ENCODE measurements around the gene AIG1.
"Not testable (repeated sequence)": the region's sequence is repeated elsewhere in the genome, so short reads cannot be mapped to it uniquely, and the experiment has no call there.

Gene AIG1

GRCh38 chr6:143068001-143068400 lies 7.3 kb downstream of the AIG1 start:
- no peak overlapping the region for H3K27ac ChIP-seq (ENCODE audit: low read length)

GRCh38 chr6:143074101-143074500 lies 13.4 kb downstream of the AIG1 start:
- Histone ChIP-seq H3K9me3 (ENCODE audit: control insufficient read depth in 2 of 2, low read length in 2 of 2) (peaks cover 0 to 4% of the 10 kb centered on the region in 2 donors), H3K4me3 (ENCODE audit: low read length in 2 of 2) (no peak overlapping the region), H3K27ac (ENCODE audit: low read length) (no peak overlapping the region), H3K27me3 (ENCODE audit: control insufficient read depth in 1 of 2, insufficient read depth in 2 of 2, low read length in 2 of 2) (no peaks in the 10 kb centered on the region), H3K4me1 (ENCODE audit: control insufficient read depth, insufficient read depth, low read length) (no peaks in the 10 kb centered on the region), H3K36me3 (ENCODE audit: control insufficient read depth in 2 of 2, insufficient read depth in 2 of 2, low read length in 2 of 2) (no peaks in the 10 kb centered on the region), H3K9ac (ENCODE audit: low read length in 2 of 2) (no peak overlapping the region)

More at GRCh38 chr6:143068001-143068400, 7.3 kb downstream of the AIG1 start:
- Histone ChIP-seq H3K9ac (ENCODE audit: low read length in 2 of 2) (no peak overlapping the region), H3K4me1 (ENCODE audit: control insufficient read depth, insufficient read depth, low read length) (no peaks in the 10 kb centered on the region), H3K4me3 (ENCODE audit: low read length in 2 of 2) (no peak overlapping the region), H3K27me3 (ENCODE audit: control insufficient read depth in 1 of 2, insufficient read depth in 2 of 2, low read length in 2 of 2) (no peaks in the 10 kb centered on the region), H3K36me3 (ENCODE audit: control insufficient read depth in 2 of 2, insufficient read depth in 2 of 2, low read length in 2 of 2) (no peaks in the 10 kb centered on the region), H3K9me3 (ENCODE audit: control insufficient read depth in 2 of 2, low read length in 2 of 2) (no peaks in the 10 kb centered on the region)

- Histone ChIP-seq H3K4me3 (ENCODE audit: low read length in 2 of 2) (no peak overlapping the region), H3K9ac (ENCODE audit: low read length in 2 of 2) (no peak overlapping the region), H3K9me3 (ENCODE audit: control insufficient read depth in 2 of 2, low read length in 2 of 2) (peaks cover 0 to 4% of the 10 kb centered on the region in 2 donors), H3K27ac (ENCODE audit: low read length) (no peak overlapping the region), H3K27me3 (ENCODE audit: control insufficient read depth in 1 of 2, insufficient read depth in 2 of 2, low read length in 2 of 2) (no peaks in the 10 kb centered on the region), H3K4me1 (ENCODE audit: control insufficient read depth, insufficient read depth, low read length) (no peaks in the 10 kb centered on the region), H3K36me3 (ENCODE audit: control insufficient read depth in 2 of 2, insufficient read depth in 2 of 2, low read length in 2 of 2) (no peaks in the 10 kb centered on the region)
These were observed 14.1 kb downstream of the AIG1 start for GRCh38 chr6:143074670-143075318.

- H3K4me1 ChIP-seq (ENCODE audit: control insufficient read depth, insufficient read depth, low read length), result no peaks in the 10 kb centered on the region
- no peaks in the 10 kb centered on the region for H3K27me3 ChIP-seq (ENCODE audit: control insufficient read depth in 1 of 2, insufficient read depth in 2 of 2, low read length in 2 of 2)
- no peak overlapping the region for H3K27ac ChIP-seq (ENCODE audit: low read length)
- no peak overlapping the region for H3K9ac ChIP-seq (ENCODE audit: low read length in 2 of 2)
- H3K4me3 ChIP-seq (ENCODE audit: low read length in 2 of 2), result no peak overlapping the region
- H3K36me3 ChIP-seq (ENCODE audit: control insufficient read depth in 2 of 2, insufficient read depth in 2 of 2, low read length in 2 of 2), result no peaks in the 10 kb centered on the region
- peaks cover 0 to 4% of the 10 kb centered on the region in 2 donors for H3K9me3 ChIP-seq (ENCODE audit: control insufficient read depth in 2 of 2, low read length in 2 of 2)
These were observed 18.0 kb downstream of the AIG1 start for GRCh38 chr6:143078468-143079324.

- no peak overlapping the region for H3K27ac ChIP-seq (ENCODE audit: low read length)
- H3K4me1 ChIP-seq (ENCODE audit: control insufficient read depth, insufficient read depth, low read length), result no peaks in the 10 kb centered on the region
- no peak overlapping the region for H3K9ac ChIP-seq (ENCODE audit: low read length in 2 of 2)
These were observed 18.6 kb downstream of the AIG1 start for GRCh38 chr6:143079325-143079640.

GRCh38 chr6:143082274-143082673 lies 21.6 kb downstream of the AIG1 start:
- H3K4me1 ChIP-seq (ENCODE audit: control insufficient read depth, insufficient read depth, low read length); H3K27ac ChIP-seq (ENCODE audit: low read length); H3K4me3 ChIP-seq (ENCODE audit: low read length in 2 of 2); H3K9me3 ChIP-seq (ENCODE audit: control insufficient read depth in 2 of 2, low read length in 2 of 2); H3K9ac ChIP-seq (ENCODE audit: low read length in 2 of 2); H3K36me3 ChIP-seq (ENCODE audit: control insufficient read depth in 2 of 2, insufficient read depth in 2 of 2, low read length in 2 of 2); H3K27me3 ChIP-seq (ENCODE audit: control insufficient read depth in 1 of 2, insufficient read depth in 2 of 2, low read length in 2 of 2): not testable (repeated sequence)

More at GRCh38 chr6:143079325-143079640, 18.6 kb downstream of the AIG1 start:
- Histone ChIP-seq H3K9me3 (ENCODE audit: control insufficient read depth in 2 of 2, low read length in 2 of 2) (peaks cover 0 to 4% of the 10 kb centered on the region in 2 donors), H3K36me3 (ENCODE audit: control insufficient read depth in 2 of 2, insufficient read depth in 2 of 2, low read length in 2 of 2) (no peaks in the 10 kb centered on the region), H3K27me3 (ENCODE audit: control insufficient read depth in 1 of 2, insufficient read depth in 2 of 2, low read length in 2 of 2) (no peaks in the 10 kb centered on the region), H3K4me3 (ENCODE audit: low read length in 2 of 2) (no peak overlapping the region)

GRCh38 chr6:143084019-143084418 lies 23.3 kb downstream of the AIG1 start:
- not testable (repeated sequence) for H3K27me3 ChIP-seq (ENCODE audit: control insufficient read depth in 1 of 2, insufficient read depth in 2 of 2, low read length in 2 of 2); H3K9ac ChIP-seq (ENCODE audit: low read length in 2 of 2); H3K27ac ChIP-seq (ENCODE audit: low read length); H3K36me3 ChIP-seq (ENCODE audit: control insufficient read depth in 2 of 2, insufficient read depth in 2 of 2, low read length in 2 of 2); H3K4me3 ChIP-seq (ENCODE audit: low read length in 2 of 2); H3K9me3 ChIP-seq (ENCODE audit: control insufficient read depth in 2 of 2, low read length in 2 of 2); H3K4me1 ChIP-seq (ENCODE audit: control insufficient read depth, insufficient read depth, low read length)

- H3K9me3 ChIP-seq (ENCODE audit: control insufficient read depth in 2 of 2, low read length in 2 of 2); H3K36me3 ChIP-seq (ENCODE audit: control insufficient read depth in 2 of 2, insufficient read depth in 2 of 2, low read length in 2 of 2); H3K27me3 ChIP-seq (ENCODE audit: control insufficient read depth in 1 of 2, insufficient read depth in 2 of 2, low read length in 2 of 2); H3K9ac ChIP-seq (ENCODE audit: low read length in 2 of 2); H3K4me3 ChIP-seq (ENCODE audit: low read length in 2 of 2); H3K4me1 ChIP-seq (ENCODE audit: control insufficient read depth, insufficient read depth, low read length); H3K27ac ChIP-seq (ENCODE audit: low read length): not testable (repeated sequence)
These were observed 26.6 kb downstream of the AIG1 start for GRCh38 chr6:143087335-143087734.

GRCh38 chr6:143087856-143088255 lies 27.2 kb downstream of the AIG1 start:
- Histone ChIP-seq H3K9me3 (ENCODE audit: control insufficient read depth in 2 of 2, low read length in 2 of 2) (no peaks in the 10 kb centered on the region), H3K27ac (ENCODE audit: low read length) (no peak overlapping the region), H3K9ac (ENCODE audit: low read length in 2 of 2) (no peak overlapping the region), H3K36me3 (ENCODE audit: control insufficient read depth in 2 of 2, insufficient read depth in 2 of 2, low read length in 2 of 2) (no peaks in the 10 kb centered on the region), H3K4me3 (ENCODE audit: low read length in 2 of 2) (no peak overlapping the region), H3K4me1 (ENCODE audit: control insufficient read depth, insufficient read depth, low read length) (no peaks in the 10 kb centered on the region), H3K27me3 (ENCODE audit: control insufficient read depth in 1 of 2, insufficient read depth in 2 of 2, low read length in 2 of 2) (no peaks in the 10 kb centered on the region)

GRCh38 chr6:143090314-143091044 lies 29.8 kb downstream of the AIG1 start:
- no peak overlapping the region for H3K4me3 ChIP-seq (ENCODE audit: low read length in 2 of 2)
- no peaks in the 10 kb centered on the region for H3K36me3 ChIP-seq (ENCODE audit: control insufficient read depth in 2 of 2, insufficient read depth in 2 of 2, low read length in 2 of 2)
- H3K9me3 ChIP-seq (ENCODE audit: control insufficient read depth in 2 of 2, low read length in 2 of 2), result no peaks in the 10 kb centered on the region
- H3K4me1 ChIP-seq (ENCODE audit: control insufficient read depth, insufficient read depth, low read length), result no peaks in the 10 kb centered on the region
- H3K27me3 ChIP-seq (ENCODE audit: control insufficient read depth in 1 of 2, insufficient read depth in 2 of 2, low read length in 2 of 2), result no peaks in the 10 kb centered on the region
- no peak overlapping the region for H3K9ac ChIP-seq (ENCODE audit: low read length in 2 of 2)
- H3K27ac ChIP-seq (ENCODE audit: low read length), result no peak overlapping the region
